GM10266 (cell line): ENCODE measurements around the gene AHCYL1.
A peak's percentile ranks its signal among the peaks of the same experiment; 100 is the strongest.

Experiments
- DNase-seq: peaks from one replicate; pipeline ENCODE4 v3.0.0; 2012; ENCODE audit errors: extremely low spot score
- TF ChIP-seq, protein P1 (sequence below): IDR thresholded peaks from 2 replicates; pipeline ENCODE4 v1.5.1; 2012; ENCODE audit warnings: mild to moderate bottlenecking, low read depth; ENCODE audit not compliant: control insufficient read depth, insufficient read depth; ENCODE audit errors: missing control alignments

Gene AHCYL1

DNA sequence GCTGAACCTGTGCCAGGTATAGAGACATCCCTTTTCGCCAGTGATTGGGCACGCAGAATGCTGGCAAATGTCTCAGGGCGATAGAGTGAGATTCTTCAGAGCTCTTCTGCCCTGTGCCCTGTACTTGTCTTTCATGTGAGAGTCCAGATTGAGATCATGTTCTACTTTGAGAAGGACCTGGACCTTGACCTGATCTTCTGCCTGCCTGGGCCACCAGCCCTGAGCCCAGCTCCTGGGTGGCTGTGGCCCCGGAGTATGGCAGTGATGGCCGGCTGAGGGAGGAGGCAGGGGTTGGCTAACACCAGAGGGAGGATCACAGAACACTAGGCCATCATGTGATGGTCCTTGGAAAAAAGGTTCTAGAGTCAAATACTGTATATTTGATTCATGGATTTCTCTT, 63.7 kb downstream of the AHCYL1 start:
- DNase-seq, result no peak
- TF ChIP-seq, protein P1, sequence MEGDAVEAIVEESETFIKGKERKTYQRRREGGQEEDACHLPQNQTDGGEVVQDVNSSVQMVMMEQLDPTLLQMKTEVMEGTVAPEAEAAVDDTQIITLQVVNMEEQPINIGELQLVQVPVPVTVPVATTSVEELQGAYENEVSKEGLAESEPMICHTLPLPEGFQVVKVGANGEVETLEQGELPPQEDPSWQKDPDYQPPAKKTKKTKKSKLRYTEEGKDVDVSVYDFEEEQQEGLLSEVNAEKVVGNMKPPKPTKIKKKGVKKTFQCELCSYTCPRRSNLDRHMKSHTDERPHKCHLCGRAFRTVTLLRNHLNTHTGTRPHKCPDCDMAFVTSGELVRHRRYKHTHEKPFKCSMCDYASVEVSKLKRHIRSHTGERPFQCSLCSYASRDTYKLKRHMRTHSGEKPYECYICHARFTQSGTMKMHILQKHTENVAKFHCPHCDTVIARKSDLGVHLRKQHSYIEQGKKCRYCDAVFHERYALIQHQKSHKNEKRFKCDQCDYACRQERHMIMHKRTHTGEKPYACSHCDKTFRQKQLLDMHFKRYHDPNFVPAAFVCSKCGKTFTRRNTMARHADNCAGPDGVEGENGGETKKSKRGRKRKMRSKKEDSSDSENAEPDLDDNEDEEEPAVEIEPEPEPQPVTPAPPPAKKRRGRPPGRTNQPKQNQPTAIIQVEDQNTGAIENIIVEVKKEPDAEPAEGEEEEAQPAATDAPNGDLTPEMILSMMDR, result no peak

- TF ChIP-seq, protein P1, result no peak
- DNase-seq, result no peak
Observed at GRCh38 chr1:110048923-110049601, 64.5 kb downstream of the AHCYL1 start.

- TF ChIP-seq, protein P1, result no peak
- DNase-seq, result no peak
Observed at GRCh38 chr1:110049801-110050601, 65.4 kb downstream of the AHCYL1 start.

GRCh38 chr1:110050602-110051261, 66.2 kb downstream of the AHCYL1 start:
- TF ChIP-seq, protein P1, result no peak
- DNase-seq, result no peak

DNA sequence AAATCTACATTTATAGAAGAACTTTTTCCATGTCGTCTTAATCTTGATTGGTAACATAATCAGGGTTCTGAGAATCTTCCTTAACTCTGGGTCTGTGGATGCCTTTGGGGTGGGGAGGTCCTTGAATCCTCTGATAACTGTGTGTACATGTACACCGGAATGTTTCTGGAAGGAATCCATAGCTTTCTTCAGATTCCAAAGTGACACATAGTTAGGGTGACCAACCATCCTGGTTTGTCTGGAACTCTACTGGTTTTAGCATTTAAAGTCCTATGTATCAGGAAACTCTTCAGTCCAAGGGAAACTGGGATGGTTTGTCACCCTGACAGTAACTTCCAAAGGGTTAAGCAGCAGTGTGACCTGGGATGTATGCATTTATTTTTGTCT, 66.7 kb downstream of the AHCYL1 start:
- DNase-seq, result no peak
- TF ChIP-seq, protein P1, result no peak

DNA sequence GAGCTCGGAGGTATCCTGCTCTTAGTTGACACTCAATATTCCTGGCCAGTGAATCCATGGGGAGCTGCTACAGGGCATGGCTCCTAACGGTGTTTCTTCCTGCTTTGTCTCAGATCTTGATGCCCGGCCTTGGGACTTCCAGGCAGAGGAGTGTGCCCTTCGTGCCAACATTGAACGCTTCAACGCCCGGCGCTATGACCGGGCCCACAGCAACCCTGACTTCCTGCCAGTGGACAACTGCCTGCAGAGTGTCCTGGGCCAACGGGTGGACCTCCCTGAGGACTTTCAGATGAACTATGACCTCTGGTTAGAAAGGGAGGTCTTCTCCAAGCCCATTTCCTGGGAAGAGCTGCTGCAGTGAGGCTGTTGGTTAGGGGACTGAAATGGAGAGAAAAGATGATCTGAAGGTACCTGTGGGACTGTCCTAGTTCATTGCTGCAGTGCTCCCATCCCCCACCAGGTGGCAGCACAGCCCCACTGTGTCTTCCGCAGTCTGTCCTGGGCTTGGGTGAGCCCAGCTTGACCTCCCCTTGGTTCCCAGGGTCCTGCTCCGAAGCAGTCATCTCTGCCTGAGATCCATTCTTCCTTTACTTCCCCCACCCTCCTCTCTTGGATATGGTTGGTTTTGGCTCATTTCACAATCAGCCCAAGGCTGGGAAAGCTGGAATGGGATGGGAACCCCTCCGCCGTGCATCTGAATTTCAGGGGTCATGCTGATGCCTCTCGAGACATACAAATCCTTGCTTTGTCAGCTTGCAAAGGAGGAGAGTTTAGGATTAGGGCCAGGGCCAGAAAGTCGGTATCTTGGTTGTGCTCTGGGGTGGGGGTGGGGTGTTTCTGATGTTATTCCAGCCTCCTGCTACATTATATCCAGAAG, 69.2 kb downstream of the AHCYL1 start:
- DNase-seq, result peak; percentile 70
- TF ChIP-seq, protein P1, result peak; percentile 91
